Activated naive CD8-positive, alpha-beta T cell treated with anti-CD3 and anti-CD28 coated beads for 36 hours (primary cell): Measurements from ENCODE around the gene CTPS1. TPM values are rescaled to one million over a fixed set of nuclear protein-coding genes. Genes with fewer than 3 reads are reported as not detected.

Experiments
- DNase-seq: peaks from one replicate; pipeline ENCODE4 v3.0.0; 2021
- H3K27ac Mint-ChIP-seq: one replicate; pipeline ENCODE4 v1.8.0; 2022; ENCODE audit warnings: mild to moderate bottlenecking, moderate library complexity, mixed read lengths
- H3K27me3 Mint-ChIP-seq: one replicate; pipeline ENCODE4 v1.8.0; 2022; ENCODE audit warnings: mild to moderate bottlenecking, mixed read lengths
- H3K36me3 Mint-ChIP-seq: one replicate; pipeline ENCODE4 v1.8.0; 2021; ENCODE audit warnings: mild to moderate bottlenecking, mixed read lengths
- H3K4me1 Mint-ChIP-seq: one replicate; pipeline ENCODE4 v1.8.0; 2021; ENCODE audit warnings: mixed read lengths
- H3K4me3 Mint-ChIP-seq: one replicate; pipeline ENCODE4 v1.8.0; 2022; ENCODE audit warnings: mild to moderate bottlenecking, moderate library complexity, mixed read lengths
- H3K9me3 Mint-ChIP-seq: one replicate; pipeline ENCODE4 v1.8.0; 2022; ENCODE audit warnings: mixed read lengths
- total RNA-seq, 2 experiments: library from RNA; stranded (reverse); gene quantifications; one replicate each; pipeline ENCODE4 v1.2.3, GENCODE V29; 2021

The CTPS1 gene
- total RNA-seq, 2 experiments from 2014 or later = 139 TPM

DNA sequence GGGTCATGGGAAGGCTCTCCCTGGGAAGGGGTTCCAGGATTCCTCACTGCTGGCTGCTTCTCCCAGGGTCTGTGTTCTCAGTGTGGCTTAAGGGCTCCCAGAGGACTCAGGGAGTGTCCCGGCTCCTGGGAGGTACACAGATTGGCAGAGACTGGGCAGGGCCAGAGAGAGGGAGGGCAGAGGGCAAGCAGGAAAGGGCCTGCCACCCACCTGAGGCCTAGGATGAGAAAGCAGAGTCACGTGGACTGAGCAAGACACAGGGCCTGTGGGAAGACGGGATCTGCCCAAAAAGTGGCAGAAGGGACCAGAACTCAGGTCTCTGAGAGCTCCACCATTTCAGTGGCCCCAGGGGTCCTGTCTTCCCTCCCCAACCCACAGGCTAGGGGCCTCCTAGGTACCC lies 41.2 kb downstream of the CTPS1 start:
- no peaks in the 10 kb centered on the region for H3K27me3 Mint-ChIP-seq
- no peaks in the 10 kb centered on the region for H3K9me3 Mint-ChIP-seq
- no peak overlapping the region for H3K27ac Mint-ChIP-seq
- H3K4me1 Mint-ChIP-seq = peaks cover 4% of the 10 kb centered on the region
- peaks cover 13% of the 10 kb centered on the region for H3K36me3 Mint-ChIP-seq
- H3K4me3 Mint-ChIP-seq = no peak overlapping the region
- DNase-seq = no peak

GRCh38 chr1:41021526-41022308 lies 42.2 kb downstream of the CTPS1 start, which contains the start of gene SLFNL1:
TSS of gene SLFNL1 (minus strand) at chr1:41021725. CDS start at chr1:41020660, 1,065 bp downstream.
- H3K9me3 Mint-ChIP-seq = no peaks in the 10 kb centered on the region
- no peaks in the 10 kb centered on the region for H3K27me3 Mint-ChIP-seq
- peaks cover 14% of the 10 kb centered on the region for H3K36me3 Mint-ChIP-seq
- H3K4me3 Mint-ChIP-seq = no peak within 1 kb of the TSS
- DNase-seq = no peak
- peak within 1 kb of the TSS; percentile 57 for H3K27ac Mint-ChIP-seq
- peaks cover 4% of the 10 kb centered on the region for H3K4me1 Mint-ChIP-seq

GRCh38 chr1:41022424-41022823 lies 42.9 kb downstream of the CTPS1 start:
- Mint-ChIP-seq H3K27ac (no peak overlapping the region), H3K4me1 (peaks cover 4% of the 10 kb centered on the region), H3K36me3 (peaks cover 14% of the 10 kb centered on the region), H3K9me3 (no peaks in the 10 kb centered on the region), H3K4me3 (no peak overlapping the region), H3K27me3 (no peaks in the 10 kb centered on the region)
- DNase-seq = no peak

- Mint-ChIP-seq H3K4me1 (peaks cover 4% of the 10 kb centered on the region), H3K4me3 (no peak overlapping the region), H3K27me3 (no peaks in the 10 kb centered on the region), H3K27ac (peak overlapping the region; percentile 26), H3K36me3 (peaks cover 16% of the 10 kb centered on the region), H3K9me3 (no peaks in the 10 kb centered on the region)
- no peak for DNase-seq
Observed at GRCh38 chr1:41023279-41023990, 43.9 kb downstream of the CTPS1 start.

DNA sequence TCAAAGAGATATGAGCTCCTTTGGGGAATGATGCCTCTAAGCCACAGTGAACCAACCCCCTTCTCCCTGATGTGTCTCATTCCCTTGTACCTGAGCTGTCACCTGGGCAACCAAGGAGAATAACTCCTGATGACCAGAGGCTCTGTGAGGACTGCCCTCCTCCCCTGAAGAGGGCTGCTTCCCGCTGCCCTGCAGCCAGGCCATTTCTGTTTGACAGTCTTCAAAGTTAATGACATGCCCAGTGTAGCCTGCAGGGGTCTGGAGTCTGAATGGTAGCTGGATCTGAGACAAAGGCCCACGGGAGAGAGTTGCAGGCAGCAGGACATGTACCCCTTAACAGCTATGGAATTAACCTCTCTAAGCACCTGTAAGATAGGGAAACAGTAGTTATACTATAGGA lies 45.5 kb downstream of the CTPS1 start:
- Mint-ChIP-seq H3K27ac (no peak overlapping the region), H3K9me3 (no peaks in the 10 kb centered on the region), H3K27me3 (no peaks in the 10 kb centered on the region), H3K4me1 (peaks cover 4% of the 10 kb centered on the region), H3K36me3 (peaks cover 14% of the 10 kb centered on the region), H3K4me3 (no peak overlapping the region)
- no peak for DNase-seq

GRCh38 chr1:41025979-41026819 lies 46.7 kb downstream of the CTPS1 start:
- no peak overlapping the region for H3K27ac Mint-ChIP-seq
- no peaks in the 10 kb centered on the region for H3K27me3 Mint-ChIP-seq
- no peak for DNase-seq
- no peaks in the 10 kb centered on the region for H3K9me3 Mint-ChIP-seq
- H3K4me3 Mint-ChIP-seq = no peak overlapping the region
- H3K4me1 Mint-ChIP-seq = peaks cover 4% of the 10 kb centered on the region
- peaks cover 18% of the 10 kb centered on the region for H3K36me3 Mint-ChIP-seq

GRCh38 chr1:41028034-41028642 lies 48.6 kb downstream of the CTPS1 start:
- no peaks in the 10 kb centered on the region for H3K27me3 Mint-ChIP-seq
- peaks cover 23% of the 10 kb centered on the region for H3K36me3 Mint-ChIP-seq
- H3K4me3 Mint-ChIP-seq = no peak overlapping the region
- H3K4me1 Mint-ChIP-seq = peaks cover 4% of the 10 kb centered on the region
- H3K27ac Mint-ChIP-seq = no peak overlapping the region
- DNase-seq = no peak
- H3K9me3 Mint-ChIP-seq = no peaks in the 10 kb centered on the region

DNA sequence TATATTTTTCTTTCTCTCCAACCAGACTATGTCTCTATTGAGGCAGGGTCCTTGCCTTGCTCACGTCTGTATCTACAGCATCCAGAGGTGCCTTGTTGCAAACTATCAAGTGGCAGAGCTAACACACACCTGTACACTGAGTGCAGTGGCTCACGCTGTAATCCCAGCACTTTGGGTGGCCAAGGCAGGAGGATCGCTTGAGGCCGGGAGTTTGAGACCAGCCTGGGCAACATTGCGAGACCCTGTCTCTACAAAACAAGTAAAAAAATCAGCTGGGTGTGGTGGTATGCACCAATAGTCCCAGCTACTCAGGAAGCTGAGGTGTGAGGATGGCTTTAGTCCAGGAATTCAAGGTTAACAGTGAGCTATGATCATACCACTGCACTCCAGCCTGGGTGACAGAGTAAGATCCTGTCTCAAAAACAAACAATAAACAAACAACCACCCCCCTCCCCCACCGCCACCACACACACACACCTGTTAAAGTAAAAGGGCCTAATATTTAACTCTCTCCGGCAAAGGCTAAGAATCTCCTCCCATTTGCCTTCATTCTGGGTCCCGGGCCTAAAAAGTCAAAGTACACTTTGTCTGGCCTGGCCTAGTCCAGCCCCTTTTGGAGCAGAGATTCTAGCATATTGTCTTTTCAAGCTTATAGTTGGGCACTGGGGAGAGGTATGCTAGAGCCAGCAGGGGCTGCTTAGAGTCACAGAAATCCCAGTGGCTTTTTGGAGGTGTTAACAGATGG lies 51.5 kb downstream of the CTPS1 start:
- no peaks in the 10 kb centered on the region for H3K9me3 Mint-ChIP-seq
- H3K4me3 Mint-ChIP-seq = no peak overlapping the region
- H3K27ac Mint-ChIP-seq = no peak overlapping the region
- H3K4me1 Mint-ChIP-seq = peaks cover 1% of the 10 kb centered on the region
- no peaks in the 10 kb centered on the region for H3K27me3 Mint-ChIP-seq
- H3K36me3 Mint-ChIP-seq = peaks cover 27% of the 10 kb centered on the region
- no peak for DNase-seq

DNA sequence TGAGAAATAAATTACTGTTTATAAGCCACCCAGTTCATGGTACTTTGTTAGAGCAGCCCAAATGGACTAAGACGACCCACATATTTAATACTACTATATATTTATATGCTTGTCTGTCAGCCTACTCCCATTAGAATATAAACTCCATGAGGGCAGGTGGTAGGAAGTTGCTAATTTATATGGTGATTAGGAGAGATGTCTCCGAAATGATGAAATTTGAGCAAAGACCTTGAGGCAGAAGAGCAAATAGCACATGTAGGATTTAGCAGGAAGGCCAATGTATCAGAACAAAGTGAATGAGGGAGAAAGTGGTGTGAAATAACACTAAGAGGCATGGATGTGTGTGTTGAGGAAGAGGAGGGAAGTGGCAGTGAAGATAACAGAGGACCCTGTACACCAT lies 52.7 kb downstream of the CTPS1 start:
- no peak for DNase-seq
- no peak overlapping the region for H3K27ac Mint-ChIP-seq
- H3K27me3 Mint-ChIP-seq = no peaks in the 10 kb centered on the region
- H3K9me3 Mint-ChIP-seq = no peaks in the 10 kb centered on the region
- peaks cover 24% of the 10 kb centered on the region for H3K36me3 Mint-ChIP-seq
- H3K4me3 Mint-ChIP-seq = no peak overlapping the region
- H3K4me1 Mint-ChIP-seq = peaks cover 1% of the 10 kb centered on the region

DNA sequence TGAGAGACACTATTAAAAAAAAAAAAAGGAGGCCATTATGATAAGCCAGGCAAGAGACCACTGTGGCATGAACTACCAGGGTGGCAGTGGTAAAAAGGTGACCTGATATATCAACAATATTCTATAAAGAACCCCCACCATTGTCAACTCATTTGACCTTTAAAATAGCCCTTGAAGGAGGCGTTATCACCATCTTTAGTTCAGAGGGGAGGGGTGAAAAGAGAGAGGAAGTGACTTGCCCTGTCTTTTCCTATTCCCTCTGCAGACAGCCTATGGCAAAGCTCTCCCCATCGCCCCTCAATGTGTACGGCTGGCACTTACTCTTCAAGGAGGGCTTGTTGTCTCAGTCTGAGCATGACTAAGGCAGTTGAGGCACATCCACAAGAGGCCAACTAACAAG lies 53.8 kb downstream of the CTPS1 start:
- no peak for DNase-seq
- H3K4me1 Mint-ChIP-seq = peaks cover 1% of the 10 kb centered on the region
- no peak overlapping the region for H3K27ac Mint-ChIP-seq
- H3K36me3 Mint-ChIP-seq = peaks cover 23% of the 10 kb centered on the region
- H3K9me3 Mint-ChIP-seq = no peaks in the 10 kb centered on the region
- H3K27me3 Mint-ChIP-seq = no peaks in the 10 kb centered on the region
- H3K4me3 Mint-ChIP-seq = no peak overlapping the region

DNA sequence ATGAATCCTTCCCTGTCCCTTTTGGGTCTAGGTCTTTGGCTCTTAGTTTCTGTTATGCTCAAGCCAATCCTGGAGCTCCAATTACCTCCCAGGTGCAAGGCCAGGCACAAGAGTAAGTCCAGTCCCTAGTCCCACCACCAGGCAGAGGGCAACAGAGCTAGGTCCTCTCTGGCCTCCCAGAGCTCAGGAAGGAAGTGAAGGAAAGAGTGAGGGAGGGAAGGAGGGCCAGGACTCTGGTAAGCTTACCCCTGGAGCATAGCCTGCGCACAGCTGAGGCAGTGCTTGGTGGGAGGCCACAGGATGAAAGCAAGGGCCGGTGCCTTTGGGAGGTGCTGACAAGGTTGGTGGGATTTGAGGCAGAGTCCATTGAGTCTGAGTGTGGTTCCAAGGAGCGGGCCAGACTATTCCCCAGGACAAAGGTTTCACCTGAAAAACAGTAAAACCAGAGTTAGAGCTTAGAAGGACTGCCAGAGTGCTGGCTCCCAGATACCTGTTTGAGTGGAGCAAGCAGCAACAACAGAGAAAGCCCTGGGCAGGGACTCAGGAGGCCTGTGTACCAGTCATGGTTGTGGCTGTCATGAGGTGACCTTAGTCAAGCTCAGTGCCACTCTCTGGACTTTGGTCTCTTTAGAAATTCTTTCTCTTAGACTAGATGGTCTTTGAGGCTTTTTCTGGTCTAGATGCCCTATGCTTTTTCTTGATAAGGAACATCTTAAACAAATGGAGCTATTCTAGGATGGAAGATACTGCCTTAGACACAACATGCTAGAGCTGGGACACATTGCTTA lies 57.8 kb downstream of the CTPS1 start:
- peaks cover 1% of the 10 kb centered on the region for H3K4me1 Mint-ChIP-seq
- H3K27ac Mint-ChIP-seq = no peak overlapping the region
- peaks cover 14% of the 10 kb centered on the region for H3K36me3 Mint-ChIP-seq
- no peaks in the 10 kb centered on the region for H3K27me3 Mint-ChIP-seq
- no peaks in the 10 kb centered on the region for H3K9me3 Mint-ChIP-seq
- no peak overlapping the region for H3K4me3 Mint-ChIP-seq
- DNase-seq = no peak

DNA sequence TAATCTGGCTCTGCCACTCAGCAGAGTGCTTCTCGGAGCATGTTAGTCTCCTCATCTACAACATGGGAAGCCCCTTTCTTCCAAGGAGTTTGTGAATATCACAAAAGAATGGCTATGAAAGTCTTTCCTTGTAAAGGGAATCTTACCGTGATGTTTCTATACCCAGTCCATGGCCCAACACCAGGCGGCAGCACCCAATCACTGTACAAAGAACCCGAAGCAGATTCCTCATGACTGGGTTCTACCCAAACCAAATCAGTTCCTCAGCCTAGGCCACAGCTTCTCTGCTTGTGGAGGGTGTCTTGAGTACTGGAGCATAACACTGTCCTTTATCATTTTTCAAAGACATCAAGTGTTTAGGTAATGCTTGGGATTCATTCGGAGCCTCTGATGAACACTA lies 58.6 kb downstream of the CTPS1 start:
- DNase-seq = no peak
- H3K36me3 Mint-ChIP-seq = peaks cover 11% of the 10 kb centered on the region
- no peaks in the 10 kb centered on the region for H3K9me3 Mint-ChIP-seq
- peaks cover 1% of the 10 kb centered on the region for H3K4me1 Mint-ChIP-seq
- no peak overlapping the region for H3K4me3 Mint-ChIP-seq
- H3K27ac Mint-ChIP-seq = no peak overlapping the region
- no peaks in the 10 kb centered on the region for H3K27me3 Mint-ChIP-seq

- H3K27ac Mint-ChIP-seq = peak overlapping the region; percentile 3
- no peaks in the 10 kb centered on the region for H3K4me1 Mint-ChIP-seq
- H3K27me3 Mint-ChIP-seq = no peaks in the 10 kb centered on the region
- DNase-seq = no peak
- no peak overlapping the region for H3K4me3 Mint-ChIP-seq
- no peaks in the 10 kb centered on the region for H3K9me3 Mint-ChIP-seq
- peaks cover 7% of the 10 kb centered on the region for H3K36me3 Mint-ChIP-seq
Observed at GRCh38 chr1:41041614-41042270, 62.2 kb downstream of the CTPS1 start.
